Ishikawa (cell line): ENCODE results near the gene SYNDIG1.

Source experiments
- CEBPB ChIP-seq: IDR thresholded peaks from 2 replicates; pipeline ENCODE4 v1.6.1; 2012
- CREB1 ChIP-seq: IDR thresholded peaks from 2 replicates; pipeline ENCODE4 v1.6.1; 2012; ENCODE audit warnings: low read depth
- EP300 ChIP-seq: IDR thresholded peaks from 2 replicates; pipeline ENCODE4 v1.6.1; 2012; ENCODE audit warnings: borderline replicate concordance
- FOXM1 ChIP-seq: IDR thresholded peaks from 2 replicates; pipeline ENCODE4 v1.6.1; 2012; ENCODE audit warnings: low read depth, borderline replicate concordance
- NFIC ChIP-seq: IDR thresholded peaks from 2 replicates; pipeline ENCODE4 v1.6.1; 2012
- RAD21 ChIP-seq: IDR thresholded peaks from 2 replicates; pipeline ENCODE4 v1.6.1; 2012; ENCODE audit warnings: low read depth
- TAF1 ChIP-seq: IDR thresholded peaks from 2 replicates; pipeline ENCODE4 v1.6.1; 2012; ENCODE audit warnings: low read depth, mild to moderate bottlenecking
- YY1 ChIP-seq: IDR thresholded peaks from 2 replicates; pipeline ENCODE4 v1.6.1; 2012; ENCODE audit warnings: low read depth
- TF ChIP-seq, protein P1 (sequence below): IDR thresholded peaks from 2 replicates; pipeline ENCODE4 v1.6.1; 2012
- TF ChIP-seq, protein P2 (sequence below): IDR thresholded peaks from 2 replicates; pipeline ENCODE4 v1.6.1; 2012; ENCODE audit warnings: low read depth, mild to moderate bottlenecking
- TF ChIP-seq, protein P3 (sequence below): IDR thresholded peaks from 2 replicates; pipeline ENCODE4 v1.6.1; 2012

- TF ChIP-seq, protein P1, sequence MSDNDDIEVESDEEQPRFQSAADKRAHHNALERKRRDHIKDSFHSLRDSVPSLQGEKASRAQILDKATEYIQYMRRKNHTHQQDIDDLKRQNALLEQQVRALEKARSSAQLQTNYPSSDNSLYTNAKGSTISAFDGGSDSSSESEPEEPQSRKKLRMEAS, result no peak
- TF ChIP-seq, protein P2, sequence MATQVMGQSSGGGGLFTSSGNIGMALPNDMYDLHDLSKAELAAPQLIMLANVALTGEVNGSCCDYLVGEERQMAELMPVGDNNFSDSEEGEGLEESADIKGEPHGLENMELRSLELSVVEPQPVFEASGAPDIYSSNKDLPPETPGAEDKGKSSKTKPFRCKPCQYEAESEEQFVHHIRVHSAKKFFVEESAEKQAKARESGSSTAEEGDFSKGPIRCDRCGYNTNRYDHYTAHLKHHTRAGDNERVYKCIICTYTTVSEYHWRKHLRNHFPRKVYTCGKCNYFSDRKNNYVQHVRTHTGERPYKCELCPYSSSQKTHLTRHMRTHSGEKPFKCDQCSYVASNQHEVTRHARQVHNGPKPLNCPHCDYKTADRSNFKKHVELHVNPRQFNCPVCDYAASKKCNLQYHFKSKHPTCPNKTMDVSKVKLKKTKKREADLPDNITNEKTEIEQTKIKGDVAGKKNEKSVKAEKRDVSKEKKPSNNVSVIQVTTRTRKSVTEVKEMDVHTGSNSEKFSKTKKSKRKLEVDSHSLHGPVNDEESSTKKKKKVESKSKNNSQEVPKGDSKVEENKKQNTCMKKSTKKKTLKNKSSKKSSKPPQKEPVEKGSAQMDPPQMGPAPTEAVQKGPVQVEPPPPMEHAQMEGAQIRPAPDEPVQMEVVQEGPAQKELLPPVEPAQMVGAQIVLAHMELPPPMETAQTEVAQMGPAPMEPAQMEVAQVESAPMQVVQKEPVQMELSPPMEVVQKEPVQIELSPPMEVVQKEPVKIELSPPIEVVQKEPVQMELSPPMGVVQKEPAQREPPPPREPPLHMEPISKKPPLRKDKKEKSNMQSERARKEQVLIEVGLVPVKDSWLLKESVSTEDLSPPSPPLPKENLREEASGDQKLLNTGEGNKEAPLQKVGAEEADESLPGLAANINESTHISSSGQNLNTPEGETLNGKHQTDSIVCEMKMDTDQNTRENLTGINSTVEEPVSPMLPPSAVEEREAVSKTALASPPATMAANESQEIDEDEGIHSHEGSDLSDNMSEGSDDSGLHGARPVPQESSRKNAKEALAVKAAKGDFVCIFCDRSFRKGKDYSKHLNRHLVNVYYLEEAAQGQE, result no peak
- TF ChIP-seq CREB1, result no peak
- TF ChIP-seq YY1, result no peak
- TF ChIP-seq CEBPB, result no peak
- TF ChIP-seq RAD21, result no peak
- TF ChIP-seq EP300, result no peak
- no peak for TF ChIP-seq TAF1
- no peak for TF ChIP-seq NFIC
- no peak for TF ChIP-seq FOXM1
- TF ChIP-seq, protein P3, sequence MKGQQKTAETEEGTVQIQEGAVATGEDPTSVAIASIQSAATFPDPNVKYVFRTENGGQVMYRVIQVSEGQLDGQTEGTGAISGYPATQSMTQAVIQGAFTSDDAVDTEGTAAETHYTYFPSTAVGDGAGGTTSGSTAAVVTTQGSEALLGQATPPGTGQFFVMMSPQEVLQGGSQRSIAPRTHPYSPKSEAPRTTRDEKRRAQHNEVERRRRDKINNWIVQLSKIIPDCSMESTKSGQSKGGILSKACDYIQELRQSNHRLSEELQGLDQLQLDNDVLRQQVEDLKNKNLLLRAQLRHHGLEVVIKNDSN, result no peak
Observed at GRCh38 chr20:24656391-24656790, 187.0 kb downstream of the SYNDIG1 start.
